Measurements from ENCODE around the gene DYNLRB1. TPM values are rescaled to one million over a fixed set of nuclear protein-coding genes. Genes with fewer than 3 reads are reported as not detected.

Gene DYNLRB1
- total and polyA plus RNA-seq, 9 of the 15 experiments (the other 6 are each of a cell fraction or from before 2014, with no cell fraction given), result 48.7 to 358 (median 121) TPM

- TF ChIP-seq ZNF175 (CRISPR knock-in tag; IDR thresholded peaks at IDR 0.05; ENCODE audit: low read depth) (no peak), FOXK1 (CRISPR knock-in tag; IDR thresholded peaks at IDR 0.05; ENCODE audit: borderline replicate concordance) (no peak), GTF2A2 (tag; IDR thresholded peaks at IDR 0.05) (no peak), ZNF395 (CRISPR knock-in tag; IDR thresholded peaks at IDR 0.05) (no peak)
These were observed 68.8 kb downstream of the DYNLRB1 start (continued) for GRCh38 chr20:34585019-34585418.

GRCh38 chr20:34586488-34587163 lies 70.4 kb downstream of the DYNLRB1 start:
- Histone ChIP-seq H3K4me1 (replicated peaks in 1 of 2; ENCODE audit: control insufficient read depth in 2 of 2, insufficient read depth in 2 of 2, low read length in 2 of 2) (no peaks in the 10 kb centered on the region), H3K4me3 (no peak overlapping the region), H3K27me3 (ENCODE audit: control insufficient read depth in 2 of 2, insufficient read depth in 2 of 2, low read length in 2 of 2) (no peaks in the 10 kb centered on the region), H3K27ac (ENCODE audit: extremely low read depth, low read depth, low read length) (no peak overlapping the region), H4K20me1 (replicated peaks; ENCODE audit: control insufficient read depth, insufficient read depth, low read length) (no peaks in the 10 kb centered on the region; the same call in 1 of the 2 replicates), H3K9me3 (replicated peaks; ENCODE audit: control insufficient read depth, insufficient read depth, low read depth, low read length) (no peaks in the 10 kb centered on the region), H3K9ac (ENCODE audit: insufficient read depth in 1 of 2, low read depth in 2 of 2, low read length in 2 of 2) (no peak overlapping the region), H2AFZ (ENCODE audit: low read depth, low read length) (no peak overlapping the region), H3K9me1 (ENCODE audit: control insufficient read depth, insufficient read depth, low read length) (no peaks in the 10 kb centered on the region), H3K79me2 (ENCODE audit: control insufficient read depth, insufficient read depth, low read length) (no peaks in the 10 kb centered on the region), H3K4me2 (ENCODE audit: insufficient read depth, low read length) (no peak overlapping the region), H3K36me3 (ENCODE audit: control insufficient read depth, insufficient read depth, low read length) (peaks cover 23% of the 10 kb centered on the region; the same call in 2 of the 3 replicates)
- ATAC-seq (no peak), DNase-seq (ENCODE audit: extremely low read depth in 1 of 4, low spot score in 3 of 4) (no peak), FAIRE-seq (no peak)
- 86% methylated on average over 9 of the region's 9 CpGs for WGBS (ENCODE audit: insufficient coverage, low coverage, missing lambda C conversion rate)
- in situ Hi-C loops (cut with MboI) (no loop called here), intact Hi-C loops (cut with micrococcal nuclease) (no loop called here)
- POLR2A ChIA-PET, result interaction anchor here (0.5 kb wide), 1 partner anchor 298 kb away, joined by 3 read pairs; no protein-coding TSS in a partner anchor
- CTCF ChIA-PET (ENCODE audit: low intra/inter-chr PET ratio), result no interaction called here
- BruUV-seq (replicated peaks), result no TSS peak
- TF ChIP-seq TARDBP (IDR thresholded peaks at IDR 0.05) (no peak), HNRNPK (IDR thresholded peaks at IDR 0.05; ENCODE audit: low read depth, low read length, poor library complexity, severe bottlenecking) (no peak), HSF4 (CRISPR knock-in tag; IDR thresholded peaks at IDR 0.05; ENCODE audit: borderline replicate concordance) (no peak), TRIM28 (IDR thresholded peaks at IDR 0.05) (no peak), ZNF444 (CRISPR knock-in tag; IDR thresholded peaks at IDR 0.05) (no peak), NFRKB (IDR thresholded peaks at IDR 0.05; ENCODE audit: low read depth) (no peak), ZC3H4 (CRISPR knock-in tag; IDR thresholded peaks at IDR 0.05; ENCODE audit: borderline replicate concordance) (no peak), KDM4B (IDR thresholded peaks at IDR 0.05; ENCODE audit: borderline replicate concordance in 2 of 2, low read depth in 1 of 2) (no peak), FOXJ2 (tag; IDR thresholded peaks at IDR 0.05) (no peak), POLR2H (tag; IDR thresholded peaks at IDR 0.05; ENCODE audit: low read depth) (no peak), CSDE1 (IDR thresholded peaks at IDR 0.05) (no peak), ZC3H11A (IDR thresholded peaks at IDR 0.05; ENCODE audit: low read depth, low read length) (no peak)
- TF ChIP-seq, protein P1, sequence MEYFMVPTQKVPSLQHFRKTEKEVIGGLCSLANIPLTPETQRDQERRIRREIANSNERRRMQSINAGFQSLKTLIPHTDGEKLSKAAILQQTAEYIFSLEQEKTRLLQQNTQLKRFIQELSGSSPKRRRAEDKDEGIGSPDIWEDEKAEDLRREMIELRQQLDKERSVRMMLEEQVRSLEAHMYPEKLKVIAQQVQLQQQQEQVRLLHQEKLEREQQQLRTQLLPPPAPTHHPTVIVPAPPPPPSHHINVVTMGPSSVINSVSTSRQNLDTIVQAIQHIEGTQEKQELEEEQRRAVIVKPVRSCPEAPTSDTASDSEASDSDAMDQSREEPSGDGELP (CRISPR knock-in tag; IDR thresholded peaks at IDR 0.05; ENCODE audit: borderline replicate concordance), result no peak
- TF ChIP-seq, protein P2, sequence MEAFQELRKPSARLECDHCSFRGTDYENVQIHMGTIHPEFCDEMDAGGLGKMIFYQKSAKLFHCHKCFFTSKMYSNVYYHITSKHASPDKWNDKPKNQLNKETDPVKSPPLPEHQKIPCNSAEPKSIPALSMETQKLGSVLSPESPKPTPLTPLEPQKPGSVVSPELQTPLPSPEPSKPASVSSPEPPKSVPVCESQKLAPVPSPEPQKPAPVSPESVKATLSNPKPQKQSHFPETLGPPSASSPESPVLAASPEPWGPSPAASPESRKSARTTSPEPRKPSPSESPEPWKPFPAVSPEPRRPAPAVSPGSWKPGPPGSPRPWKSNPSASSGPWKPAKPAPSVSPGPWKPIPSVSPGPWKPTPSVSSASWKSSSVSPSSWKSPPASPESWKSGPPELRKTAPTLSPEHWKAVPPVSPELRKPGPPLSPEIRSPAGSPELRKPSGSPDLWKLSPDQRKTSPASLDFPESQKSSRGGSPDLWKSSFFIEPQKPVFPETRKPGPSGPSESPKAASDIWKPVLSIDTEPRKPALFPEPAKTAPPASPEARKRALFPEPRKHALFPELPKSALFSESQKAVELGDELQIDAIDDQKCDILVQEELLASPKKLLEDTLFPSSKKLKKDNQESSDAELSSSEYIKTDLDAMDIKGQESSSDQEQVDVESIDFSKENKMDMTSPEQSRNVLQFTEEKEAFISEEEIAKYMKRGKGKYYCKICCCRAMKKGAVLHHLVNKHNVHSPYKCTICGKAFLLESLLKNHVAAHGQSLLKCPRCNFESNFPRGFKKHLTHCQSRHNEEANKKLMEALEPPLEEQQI (IDR thresholded peaks at IDR 0.05), result no peak

Measured in K562 (cell line).